K562 (cell line): Measurements from ENCODE around the gene CXCR6. TPM values are rescaled to one million over a fixed set of nuclear protein-coding genes. Genes with fewer than 3 reads are reported as not detected.

Source experiments
- BHLHE40 ChIP-seq: IDR thresholded peaks from 2 replicates; pipeline ENCODE4 v1.6.1; 2011; ENCODE audit warnings: low read length, improper control_type of control experiment
- CBFB ChIP-seq: sonication (generic); formaldehyde crosslinking; IDR thresholded peaks from 2 replicates; pipeline ENCODE4 v1.4.0; 2020; ENCODE audit warnings: mild to moderate bottlenecking, missing genetic modification reagents
- HLTF ChIP-seq: fragments of 450-650 bp; IDR thresholded peaks from 2 replicates; pipeline ENCODE4 v1.6.1; 2016
- KAT2B ChIP-seq: IDR thresholded peaks from one replicate; pipeline ENCODE4 v1.6.1; 2012; ENCODE audit warnings: low read depth, mild to moderate bottlenecking, control low read depth, inconsistent platforms, low read length, moderate library complexity
- TAF1 ChIP-seq: IDR thresholded peaks from 2 replicates; pipeline ENCODE4 v1.6.1; 2011; ENCODE audit warnings: mild to moderate bottlenecking, low read length, moderate library complexity; ENCODE audit not compliant: insufficient read depth, control insufficient read depth, severe bottlenecking; ENCODE audit errors: extremely low read depth
- XRCC4 ChIP-seq: IDR thresholded peaks from one replicate; pipeline ENCODE4 v1.6.1; 2011; ENCODE audit not compliant: insufficient read depth, insufficient read length; ENCODE audit errors: extremely low read depth
- ZNF133 ChIP-seq: fragments of 250-450 bp; sonication (Bioruptor Pico); IDR thresholded peaks from 2 replicates; pipeline ENCODE4 v1.4.0; 2020; ENCODE audit warnings: mild to moderate bottlenecking
- ZNF354B ChIP-seq: fragments of 250-450 bp; sonication (Bioruptor Pico); IDR thresholded peaks from 2 replicates; pipeline ENCODE4 v1.4.0; 2020
- ZNF75A ChIP-seq: fragments of 450-650 bp; formaldehyde crosslinking; IDR thresholded peaks from 2 replicates; pipeline ENCODE4 v1.4.0; 2020; ENCODE audit warnings: mild to moderate bottlenecking
- polyA plus RNA-seq, 8 experiments: library from polyadenylated mRNA; depleted of rRNA in 4 of 8; stranded (reverse) in 5 of 8; unstranded in 3 of 8; fragments of >200 nt; fragmentation: Nextera tagmentation in 2 of 8; fragmentation: Illumina TruSeq in 1 of 8; extraction: Ambion mirVana in 2 of 8; extraction: Trizol in 1 of 8; gene quantifications; 2 replicates each; pipeline versions ENCODE4 v1.2.1 to v1.2.3, GENCODE V29; 2011 to 2014; ENCODE audit warnings: inconsistent platforms in 1 of 8, missing spikeins in 1 of 8
- total RNA-seq, 7 experiments: library from RNA; depleted of rRNA in 6 of 7; stranded (reverse); fragments of >200 nt in 6 of 7; fragmentation: Illumina TruSeq in 2 of 7; extraction: Trizol in 2 of 7; gene quantifications; 2 replicates each; pipeline versions ENCODE4 v1.2.1 to v1.2.3, GENCODE V29; 2011 to 2021; ENCODE audit warnings: low replicate concordance in 1 of 7
- TF ChIP-seq, protein P1 (sequence below), 2 experiments: fragments of 150-350 bp in 1 of 2; IDR thresholded peaks; 2 replicates each; pipeline ENCODE4 v1.6.1; 2012 to 2016; ENCODE audit warnings: low read depth in 2 of 2, low read length in 2 of 2, mild to moderate bottlenecking in 1 of 2, moderate library complexity in 1 of 2

CXCR6 gene
- total and polyA plus RNA-seq, 9 of the 15 experiments (the other 6 are each of a cell fraction or from before 2014, with no cell fraction given), result 0.28 TPM; not detected in 8

DNA sequence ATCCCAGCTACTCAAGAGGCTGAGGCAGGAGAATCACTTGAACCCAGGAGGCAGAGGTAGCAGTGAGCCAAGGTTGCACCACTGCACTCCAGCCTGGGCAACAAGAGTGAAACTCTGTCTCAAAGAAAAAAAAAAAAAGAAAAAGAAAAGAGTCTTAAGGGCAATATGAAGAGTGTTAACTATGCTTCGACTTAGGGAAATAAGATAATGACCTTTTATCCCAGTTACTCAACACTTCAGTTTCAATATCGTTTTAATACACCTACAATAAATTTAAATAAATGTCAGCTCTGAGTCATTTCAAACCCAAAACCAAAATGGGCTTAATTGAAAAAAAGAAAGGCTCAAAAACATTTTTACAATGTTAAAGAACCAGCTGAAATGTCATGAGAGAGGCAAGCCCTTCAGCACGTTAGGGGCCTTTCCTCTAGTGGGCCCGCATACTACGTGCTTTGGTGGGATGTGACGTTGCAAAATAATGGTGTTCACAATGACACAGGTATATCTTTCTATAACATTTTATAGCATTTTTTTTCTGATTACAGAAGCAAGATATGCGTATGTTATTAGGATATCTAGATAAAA, 37.1 kb downstream of the CXCR6 start (continued):
- TF ChIP-seq, protein P1, sequence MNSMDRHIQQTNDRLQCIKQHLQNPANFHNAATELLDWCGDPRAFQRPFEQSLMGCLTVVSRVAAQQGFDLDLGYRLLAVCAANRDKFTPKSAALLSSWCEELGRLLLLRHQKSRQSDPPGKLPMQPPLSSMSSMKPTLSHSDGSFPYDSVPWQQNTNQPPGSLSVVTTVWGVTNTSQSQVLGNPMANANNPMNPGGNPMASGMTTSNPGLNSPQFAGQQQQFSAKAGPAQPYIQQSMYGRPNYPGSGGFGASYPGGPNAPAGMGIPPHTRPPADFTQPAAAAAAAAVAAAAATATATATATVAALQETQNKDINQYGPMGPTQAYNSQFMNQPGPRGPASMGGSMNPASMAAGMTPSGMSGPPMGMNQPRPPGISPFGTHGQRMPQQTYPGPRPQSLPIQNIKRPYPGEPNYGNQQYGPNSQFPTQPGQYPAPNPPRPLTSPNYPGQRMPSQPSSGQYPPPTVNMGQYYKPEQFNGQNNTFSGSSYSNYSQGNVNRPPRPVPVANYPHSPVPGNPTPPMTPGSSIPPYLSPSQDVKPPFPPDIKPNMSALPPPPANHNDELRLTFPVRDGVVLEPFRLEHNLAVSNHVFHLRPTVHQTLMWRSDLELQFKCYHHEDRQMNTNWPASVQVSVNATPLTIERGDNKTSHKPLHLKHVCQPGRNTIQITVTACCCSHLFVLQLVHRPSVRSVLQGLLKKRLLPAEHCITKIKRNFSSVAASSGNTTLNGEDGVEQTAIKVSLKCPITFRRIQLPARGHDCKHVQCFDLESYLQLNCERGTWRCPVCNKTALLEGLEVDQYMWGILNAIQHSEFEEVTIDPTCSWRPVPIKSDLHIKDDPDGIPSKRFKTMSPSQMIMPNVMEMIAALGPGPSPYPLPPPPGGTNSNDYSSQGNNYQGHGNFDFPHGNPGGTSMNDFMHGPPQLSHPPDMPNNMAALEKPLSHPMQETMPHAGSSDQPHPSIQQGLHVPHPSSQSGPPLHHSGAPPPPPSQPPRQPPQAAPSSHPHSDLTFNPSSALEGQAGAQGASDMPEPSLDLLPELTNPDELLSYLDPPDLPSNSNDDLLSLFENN (IDR thresholded peaks at IDR 0.05; ENCODE audit: low read depth in 2 of 2, low read length in 2 of 2), result no peak
- TF ChIP-seq ZNF133 (CRISPR knock-in tag), result no peak
- no peak for TF ChIP-seq BHLHE40
- no peak for TF ChIP-seq ZNF75A (CRISPR knock-in tag)
- TF ChIP-seq XRCC4, result no peak
- TF ChIP-seq KAT2B, result no peak
- no peak for TF ChIP-seq TAF1
- TF ChIP-seq ZNF354B (CRISPR knock-in tag), result no peak
- TF ChIP-seq HLTF, result no peak
- TF ChIP-seq CBFB (CRISPR knock-in tag), result no peak
